HepG2 (cell line): ENCODE measurements around the gene TASOR.

Experiments
- CTCF ChIP-seq: sonication (generic); formaldehyde crosslinking; IDR thresholded peaks from 2 replicates; pipeline ENCODE4 v1.5.0; 2020; ENCODE audit warnings: mild to moderate bottlenecking, missing genetic modification reagents, moderate library complexity
- IKZF5 ChIP-seq: IDR thresholded peaks from 2 replicates; pipeline ENCODE4 v1.6.1; 2018; ENCODE audit warnings: missing genetic modification reagents, mild to moderate bottlenecking, missing compliant biosample characterization
- JUN ChIP-seq: sonication (generic); formaldehyde crosslinking; IDR thresholded peaks from 2 replicates; pipeline ENCODE4 v1.4.0; 2020; ENCODE audit warnings: mild to moderate bottlenecking, missing genetic modification reagents
- POLR2A ChIP-seq, 2 experiments: IDR thresholded peaks; 2 replicates each; pipeline ENCODE4 v1.6.1; 2011; ENCODE audit warnings: low read depth in 2 of 2, low read length in 2 of 2, mild to moderate bottlenecking in 1 of 2, moderate library complexity in 1 of 2; ENCODE audit not compliant: insufficient read depth in 1 of 2
- TEF ChIP-seq: sonication (generic); formaldehyde crosslinking; IDR thresholded peaks from 2 replicates; pipeline ENCODE4 v1.5.0; 2020; ENCODE audit warnings: missing genetic modification reagents
- ZFP36 ChIP-seq: fragments of 150-350 bp; IDR thresholded peaks from 2 replicates; pipeline ENCODE4 v1.6.1; 2018; ENCODE audit warnings: borderline replicate concordance, low read length, low read depth; ENCODE audit not compliant: partially characterized antibody
- ZNF670 ChIP-seq: sonication (generic); formaldehyde crosslinking; IDR thresholded peaks from 2 replicates; pipeline ENCODE4 v1.8.0; 2022; ENCODE audit warnings: mild to moderate bottlenecking, missing genetic modification reagents, borderline replicate concordance
- ZNF674 ChIP-seq: sonication (generic); formaldehyde crosslinking; IDR thresholded peaks from 2 replicates; pipeline ENCODE4 v1.5.0; 2020; ENCODE audit warnings: low read depth, mild to moderate bottlenecking, missing genetic modification reagents

- TF ChIP-seq JUN (no peak), POLR2A (IDR thresholded peaks at IDR 0.05; ENCODE audit: insufficient read depth in 1 of 2, low read depth in 2 of 2, low read length in 2 of 2) (no peak), TEF (no peak), ZNF674 (CRISPR knock-in tag) (no peak), IKZF5 (CRISPR knock-in tag) (no peak), CTCF (no peak), ZFP36 (no peak), ZNF670 (CRISPR knock-in tag) (no peak)
Observed at GRCh38 chr3:56691165-56692000, 8.3 kb upstream of the TASOR start.
